Sigmoid colon (tissue), 4 donors: ENCODE data around the gene ZNF195.

Experiments
- CTCF ChIP-seq, 4 experiments: fragments of 450-650 bp in 3 of 4; fragments of 200-600 bp in 1 of 4; IDR thresholded peaks; one replicate each; pipeline ENCODE4 v1.5.1; 2016 to 2019; ENCODE audit warnings: antibody characterized with exemption in 4 of 4, mild to moderate bottlenecking in 3 of 4, moderate library complexity in 2 of 4
- EP300 ChIP-seq, 4 donors: sonication (generic); formaldehyde crosslinking; IDR thresholded peaks; one replicate each; pipeline ENCODE4 v1.6.1; 2017; ENCODE audit warnings: antibody characterized with exemption in 4 of 4
- POLR2AphosphoS5 ChIP-seq, 4 donors: sonication (generic); formaldehyde crosslinking; IDR thresholded peaks; one replicate each; pipeline ENCODE4 v1.6.1; 2017; ENCODE audit warnings: antibody characterized with exemption in 4 of 4

- TF ChIP-seq CTCF (IDR thresholded peaks at IDR 0.05) (no peak), POLR2AphosphoS5 (IDR thresholded peaks at IDR 0.05) (no peak), EP300 (IDR thresholded peaks at IDR 0.05) (no peak)
Measured at GRCh38 chr11:3382613-3383285, 3.8 kb upstream of the ZNF195 start.
